ENCODE results near the gene GABRG3. TPM values are rescaled to one million over a fixed set of nuclear protein-coding genes. Genes with fewer than 3 reads are reported as not detected.

Gene GABRG3
- total and polyA plus RNA-seq, 10 of the 15 experiments (the other 5 are each of a cell fraction or from before 2014, with no cell fraction given) = 0.15 TPM; not detected in 9

GRCh38 chr15:27037501-27037900 is 66.5 kb downstream of the GABRG3 start:
- BruUV-seq (replicated peaks) = no TSS peak
- H2AFZ ChIP-seq (ENCODE audit: control insufficient read depth, low read depth, low read length) = no peak overlapping the region
- no peaks in the 10 kb centered on the region for H3K4me1 ChIP-seq (ENCODE audit: control insufficient read depth, insufficient read depth, low read length)
- intact Hi-C loops (cut with micrococcal nuclease; ENCODE audit: unreplicated experiment) = loop anchor here (10.0 kb wide), 1 partner anchor 63 kb away; the partner anchor contains the start of gene GABRG3
- H4K20me1 ChIP-seq (ENCODE audit: control insufficient read depth, insufficient read depth) = no peaks in the 10 kb centered on the region
- POLR2A ChIA-PET = no interaction called here
- no peak overlapping the region for H3K4me3 ChIP-seq
- no peak overlapping the region for H3K9ac ChIP-seq (ENCODE audit: control insufficient read depth, insufficient read depth, low read length)
- no peaks in the 10 kb centered on the region for H3K27me3 ChIP-seq (replicated peaks in 1 of 2; ENCODE audit: control insufficient read depth in 2 of 2, insufficient read depth in 2 of 2, low read length in 1 of 2)
- H3K79me2 ChIP-seq (ENCODE audit: control insufficient read depth, insufficient read depth, low read length) = no peaks in the 10 kb centered on the region
- H3K4me2 ChIP-seq (ENCODE audit: control insufficient read depth, insufficient read depth) = no peak overlapping the region
- FAIRE-seq = no peak
- no peak for DNase-seq (ENCODE audit: low read depth, low spot score)
- WGBS (ENCODE audit: insufficient coverage, insufficient replicate concordance, low lambda C conversion rate, missing lambda C conversion rate) = 53% methylated on average over 2 of the region's 2 CpGs
- TF ChIP-seq YY1 (IDR thresholded peaks at IDR 0.05; ENCODE audit: low read depth, low read length) (no peak), E2F4 (IDR thresholded peaks at IDR 0.05; ENCODE audit: low read depth, low read length) (no peak), SKIL (IDR thresholded peaks at IDR 0.05; ENCODE audit: low read depth, poor library complexity, severe bottlenecking) (no peak), MAX (IDR thresholded peaks at IDR 0.05; ENCODE audit: low read depth, low read length) (no peak), TAF1 (IDR thresholded peaks at IDR 0.05; ENCODE audit: borderline replicate concordance, low read depth, low read length) (no peak), STAT3 (IDR thresholded peaks at IDR 0.05; ENCODE audit: low read depth, low read length) (no peak), REST (IDR thresholded peaks at IDR 0.05; ENCODE audit: low read depth, low read length) (no peak)
- SMC1A ChIA-PET (ENCODE audit: uncharacterized antibody, unreplicated experiment) = no interaction called here
- no peaks in the 10 kb centered on the region; the same call in 2 of the 3 replicates for H3K9me3 ChIP-seq (replicated peaks; ENCODE audit: control insufficient read depth, insufficient read depth, low read length)
- RAD21 ChIA-PET (ENCODE audit: unreplicated experiment) = no interaction called here
- H3K27ac ChIP-seq (ENCODE audit: control insufficient read depth, insufficient read depth) = no peak overlapping the region
- no peak for ATAC-seq
- no peaks in the 10 kb centered on the region for H3K36me3 ChIP-seq (ENCODE audit: control insufficient read depth in 2 of 2, insufficient read depth in 2 of 2, low read length in 1 of 2)
- CTCF ChIA-PET = no interaction called here
- in situ Hi-C loops (cut with MboI) = no loop called here
